CD4-positive, alpha-beta T cell treated with Interferon alpha-2 for 1 hour (primary cell): ENCODE measurements around the gene NSD1.
"Not testable (repeated sequence)": the region's sequence is repeated elsewhere in the genome, so short reads cannot be mapped to it uniquely, and the experiment has no call there.

Experiments used
- DNase-seq, 2 donors: peaks; one replicate each; pipeline ENCODE4 v3.0.0-alpha.2; 2020 to 2022

Gene NSD1

GRCh38 chr5:177131019-177131320, 2.6 kb upstream of the NSD1 start:
- DNase-seq = no peak

GRCh38 chr5:177131352-177132135, 2.0 kb upstream of the NSD1 start:
- DNase-seq = no peak

GRCh38 chr5:177132136-177133095, 1.2 kb upstream of the NSD1 start:
- peak; percentile 50 to 63 for DNase-seq

GRCh38 chr5:177133853-177134696, 502 bp downstream of the NSD1 start:
- peak; percentile 25 to 55 for DNase-seq

- no peak for DNase-seq
Observed at GRCh38 chr5:177134697-177135225, 1.2 kb downstream of the NSD1 start.

- no peak for DNase-seq
Observed at GRCh38 chr5:177140312-177140711, 6.7 kb downstream of the NSD1 start.

GRCh38 chr5:177141496-177141895, 7.9 kb downstream of the NSD1 start:
- no peak for DNase-seq

GRCh38 chr5:177142098-177142611, 8.6 kb downstream of the NSD1 start:
- DNase-seq = no peak

GRCh38 chr5:177142778-177143177, 9.2 kb downstream of the NSD1 start:
- no peak for DNase-seq

- DNase-seq = no peak
Observed at GRCh38 chr5:177146891-177147638, 13.5 kb downstream of the NSD1 start.

- not testable (repeated sequence) for DNase-seq
Observed at GRCh38 chr5:177150061-177150460, 16.5 kb downstream of the NSD1 start.

- no peak for DNase-seq
Observed at GRCh38 chr5:177154003-177154643, 20.6 kb downstream of the NSD1 start.

- no peak for DNase-seq
Observed at GRCh38 chr5:177162379-177162778, 28.8 kb downstream of the NSD1 start.

GRCh38 chr5:177163500-177163899, 29.9 kb downstream of the NSD1 start:
- DNase-seq = no peak

GRCh38 chr5:177169271-177169670, 35.7 kb downstream of the NSD1 start:
- DNase-seq = no peak

GRCh38 chr5:177171961-177172360, 38.4 kb downstream of the NSD1 start:
- DNase-seq = no peak

GRCh38 chr5:177175336-177175735, 41.8 kb downstream of the NSD1 start:
- no peak for DNase-seq

GRCh38 chr5:177176175-177176711, 42.7 kb downstream of the NSD1 start:
- DNase-seq = no peak

GRCh38 chr5:177177847-177178437, 44.4 kb downstream of the NSD1 start:
- not testable (repeated sequence) for DNase-seq

GRCh38 chr5:177178733-177179304, 45.2 kb downstream of the NSD1 start:
- DNase-seq = no peak
